GM21717 (cell line): Measurements from ENCODE around the gene SSH2.
"Not testable (repeated sequence)": the region's sequence is repeated elsewhere in the genome, so short reads cannot be mapped to it uniquely, and the experiment has no call there.

Source experiments
- ATAC-seq: cut with Tn5 transposase; IDR thresholded peaks from one replicate; pipeline ENCODE4 v1.9.1; 2021; ENCODE audit warnings: mild to moderate bottlenecking, moderate library complexity; ENCODE audit not compliant: unreplicated experiment

The SSH2 gene

GRCh38 chr17:29874931-29875596, 55.0 kb downstream of the SSH2 start:
- no peak for ATAC-seq

GRCh38 chr17:29874358-29874757, 55.7 kb downstream of the SSH2 start:
- not testable (repeated sequence) for ATAC-seq

- ATAC-seq = no peak
These were observed 56.6 kb downstream of the SSH2 start for GRCh38 chr17:29873476-29873875.

- ATAC-seq = no peak
These were observed 59.1 kb downstream of the SSH2 start for GRCh38 chr17:29870836-29871465.

GRCh38 chr17:29867643-29868181, 62.3 kb downstream of the SSH2 start:
- ATAC-seq = no peak

- ATAC-seq = no peak
These were observed 63.2 kb downstream of the SSH2 start for GRCh38 chr17:29866746-29867404.

- no peak for ATAC-seq
These were observed 65.4 kb downstream of the SSH2 start for GRCh38 chr17:29864615-29865014.

- ATAC-seq = not testable (repeated sequence)
These were observed 65.9 kb downstream of the SSH2 start for GRCh38 chr17:29864123-29864522.

GRCh38 chr17:29862951-29863350, 67.1 kb downstream of the SSH2 start:
- no peak for ATAC-seq

GRCh38 chr17:29862127-29862526, 67.9 kb downstream of the SSH2 start:
- no peak for ATAC-seq

GRCh38 chr17:29859445-29859844, 70.6 kb downstream of the SSH2 start:
- not testable (repeated sequence) for ATAC-seq

GRCh38 chr17:29857823-29858222, 72.2 kb downstream of the SSH2 start:
- no peak for ATAC-seq

- not testable (repeated sequence) for ATAC-seq
These were observed 72.9 kb downstream of the SSH2 start for GRCh38 chr17:29857105-29857504.

- ATAC-seq = no peak
These were observed 74.3 kb downstream of the SSH2 start for GRCh38 chr17:29855686-29856085.

GRCh38 chr17:29848737-29849136, 81.3 kb downstream of the SSH2 start:
- no peak for ATAC-seq

GRCh38 chr17:29847527-29848400, 82.3 kb downstream of the SSH2 start:
- ATAC-seq = no peak

GRCh38 chr17:29847118-29847517, 82.9 kb downstream of the SSH2 start:
- ATAC-seq = no peak

GRCh38 chr17:29846298-29846697, 83.7 kb downstream of the SSH2 start:
- ATAC-seq = no peak

GRCh38 chr17:29844339-29845048, 85.5 kb downstream of the SSH2 start:
- ATAC-seq = no peak

- ATAC-seq = no peak
These were observed 89.1 kb downstream of the SSH2 start for GRCh38 chr17:29840884-29841283.
